PFSK-1 (cell line): ENCODE measurements around the gene KIF20A.

ENCODE experiments used
- FOXP2 ChIP-seq: optimal IDR thresholded peaks from 2 replicates; pipeline ENCODE3; 2011; ENCODE audit warnings: borderline replicate concordance, control low read depth, inconsistent platforms; ENCODE audit not compliant: insufficient read depth; ENCODE audit errors: extremely low read length, extremely low read depth
- POLR2AphosphoS5 ChIP-seq: IDR thresholded peaks from 2 replicates; pipeline ENCODE4 v1.6.1; 2012; ENCODE audit warnings: low read depth, mild to moderate bottlenecking, control low read depth, low read length, moderate library complexity
- REST ChIP-seq, 2 experiments: IDR thresholded peaks; 2 replicates each; pipeline versions ENCODE4 v1.6.1 to v1.8.0; 2011 to 2012; ENCODE audit warnings: low read depth in 2 of 2, low read length in 2 of 2, control low read depth in 1 of 2, inconsistent platforms in 1 of 2, mild to moderate bottlenecking in 1 of 2, moderate library complexity in 1 of 2; ENCODE audit not compliant: insufficient read depth in 1 of 2
- SIN3A ChIP-seq: IDR thresholded peaks from 2 replicates; pipeline ENCODE4 v1.6.1; 2012; ENCODE audit warnings: mild to moderate bottlenecking, low read length, moderate library complexity, borderline replicate concordance; ENCODE audit not compliant: insufficient read depth
- TAF1 ChIP-seq: IDR thresholded peaks from 2 replicates; pipeline ENCODE4 v1.6.1; 2012; ENCODE audit warnings: low read length, control low read depth, borderline replicate concordance; ENCODE audit not compliant: insufficient read depth

KIF20A gene

GRCh38 chr5:138223532-138223931 lies 44.6 kb downstream of the KIF20A start:
- TF ChIP-seq REST (IDR thresholded peaks at IDR 0.05; ENCODE audit: insufficient read depth in 1 of 2, low read depth in 2 of 2, low read length in 2 of 2): no peak
- TF ChIP-seq FOXP2: no peak
- no peak for TF ChIP-seq SIN3A
- TF ChIP-seq POLR2AphosphoS5: no peak
- TF ChIP-seq TAF1: no peak

GRCh38 chr5:138224712-138225111 lies 45.8 kb downstream of the KIF20A start:
- TF ChIP-seq POLR2AphosphoS5 (no peak), TAF1 (no peak), SIN3A (no peak), FOXP2 (no peak), REST (IDR thresholded peaks at IDR 0.05; ENCODE audit: insufficient read depth in 1 of 2, low read depth in 2 of 2, low read length in 2 of 2) (no peak)

- TF ChIP-seq FOXP2 (no peak), TAF1 (no peak), REST (IDR thresholded peaks at IDR 0.05; ENCODE audit: insufficient read depth in 1 of 2, low read depth in 2 of 2, low read length in 2 of 2) (no peak), SIN3A (no peak), POLR2AphosphoS5 (no peak)
These were observed 48.0 kb downstream of the KIF20A start for GRCh38 chr5:138226910-138227309.

GRCh38 chr5:138229387-138229786 lies 50.5 kb downstream of the KIF20A start:
- TF ChIP-seq TAF1 (no peak), POLR2AphosphoS5 (no peak), REST (IDR thresholded peaks at IDR 0.05; ENCODE audit: insufficient read depth in 1 of 2, low read depth in 2 of 2, low read length in 2 of 2) (no peak), FOXP2 (no peak), SIN3A (no peak)

GRCh38 chr5:138230261-138230660 lies 51.3 kb downstream of the KIF20A start:
- TF ChIP-seq TAF1 (no peak), FOXP2 (no peak)

GRCh38 chr5:138230981-138231589 lies 52.2 kb downstream of the KIF20A start:
- TF ChIP-seq REST (IDR thresholded peaks at IDR 0.05; ENCODE audit: insufficient read depth in 1 of 2, low read depth in 2 of 2, low read length in 2 of 2) (no peak), POLR2AphosphoS5 (no peak), SIN3A (no peak), FOXP2 (no peak), TAF1 (no peak)
